D721Med (cell line): ENCODE results near the gene PPIL6.
"Not testable (repeated sequence)": the region's sequence is repeated elsewhere in the genome, so short reads cannot be mapped to it uniquely, and the experiment has no call there.

Experiments used
- DNase-seq: peaks from one replicate; pipeline ENCODE4 v3.0.0; 2011; ENCODE audit warnings: low spot score; ENCODE audit not compliant: insufficient read length
- FAIRE-seq: peaks from 2 replicates; lab custom pipeline; 2011; peaks lifted over from hg19 to GRCh38; lab: Jason Lieb, UNC
- CTCF ChIP-seq: IDR thresholded peaks from 2 replicates; pipeline ENCODE4 v1.5.1; 2012; ENCODE audit warnings: mild to moderate bottlenecking, control low read depth; ENCODE audit not compliant: insufficient read depth; ENCODE audit errors: missing control alignments

Gene PPIL6

GRCh38 chr6:109373331-109373730 lies 67.1 kb downstream of the PPIL6 start:
- no peak for TF ChIP-seq CTCF
- no peak for FAIRE-seq
- DNase-seq = no peak

GRCh38 chr6:109372130-109372529 lies 68.3 kb downstream of the PPIL6 start:
- no peak for TF ChIP-seq CTCF
- no peak for DNase-seq
- no peak for FAIRE-seq

GRCh38 chr6:109370792-109371191 lies 69.6 kb downstream of the PPIL6 start:
- no peak for FAIRE-seq

GRCh38 chr6:109370336-109370735 lies 70.1 kb downstream of the PPIL6 start:
- DNase-seq (no peak), FAIRE-seq (no peak)
- no peak for TF ChIP-seq CTCF

More at GRCh38 chr6:109370792-109371191, 69.6 kb downstream of the PPIL6 start:
- DNase-seq = no peak
- TF ChIP-seq CTCF = no peak

GRCh38 chr6:109369728-109370127 lies 70.7 kb downstream of the PPIL6 start:
- TF ChIP-seq CTCF = no peak
- FAIRE-seq (no peak), DNase-seq (no peak)

GRCh38 chr6:109364382-109365078 lies 75.9 kb downstream of the PPIL6 start:
- FAIRE-seq, DNase-seq: not testable (repeated sequence)

- TF ChIP-seq CTCF = no peak
- FAIRE-seq (no peak), DNase-seq (no peak)
Observed at GRCh38 chr6:109363753-109364152, 76.7 kb downstream of the PPIL6 start.
